ENCODE data around the gene ASIP.

The ASIP gene

DNA sequence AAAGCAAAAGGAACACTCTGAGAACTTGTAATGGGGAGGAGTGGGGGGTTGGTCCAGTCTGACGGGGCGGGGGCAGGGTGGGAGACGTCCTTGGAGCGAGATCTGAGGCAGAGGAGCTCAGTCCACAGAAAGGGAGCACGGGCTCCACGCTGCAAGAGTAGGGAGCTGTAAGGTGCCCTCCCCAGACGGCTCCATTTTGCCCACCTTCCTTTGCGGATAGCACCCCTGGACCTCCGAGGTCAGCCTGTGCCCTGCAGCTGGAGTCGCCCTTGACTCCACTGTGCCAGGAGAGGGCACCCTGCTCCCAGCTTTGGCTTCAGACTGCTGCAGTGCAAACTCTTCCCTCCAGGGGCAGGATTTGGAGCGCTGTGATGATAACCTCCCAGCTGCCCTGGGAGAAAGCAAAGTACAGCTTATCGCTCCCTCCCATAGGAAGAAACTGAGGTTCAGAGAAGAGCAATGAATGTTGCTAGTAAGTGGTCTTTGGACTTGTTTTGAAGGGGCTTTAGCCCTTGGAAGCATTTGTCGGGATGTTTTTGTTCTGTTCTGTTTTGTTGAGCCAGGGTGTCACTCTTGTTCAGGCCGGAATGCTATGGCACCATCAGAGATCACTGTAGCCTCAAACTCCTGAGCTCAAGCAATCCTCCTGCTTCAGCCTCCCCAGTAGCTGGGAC is 71.5 kb downstream of the ASIP start:
- DNase-seq, result peak; percentile 84

DNA sequence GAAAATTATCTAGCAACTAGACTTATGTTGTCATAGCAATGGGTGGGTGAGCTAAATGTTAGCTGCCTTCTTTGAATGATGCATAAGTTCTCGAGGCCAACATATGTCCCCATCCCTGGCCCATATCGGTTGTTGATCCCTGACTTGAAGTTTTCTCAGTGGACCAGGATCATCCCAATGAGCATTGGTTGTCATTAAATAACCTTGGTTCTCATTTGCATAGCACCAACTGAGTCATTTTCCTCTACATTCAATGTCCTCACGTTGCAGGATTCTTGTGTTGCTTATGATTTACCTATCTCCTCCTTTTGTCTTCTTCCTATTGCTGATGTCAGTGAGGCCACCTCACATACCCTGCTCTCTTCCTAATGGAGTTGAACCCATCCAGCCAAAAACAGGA is 74.0 kb downstream of the ASIP start:
- DNase-seq, result no peak

DNA sequence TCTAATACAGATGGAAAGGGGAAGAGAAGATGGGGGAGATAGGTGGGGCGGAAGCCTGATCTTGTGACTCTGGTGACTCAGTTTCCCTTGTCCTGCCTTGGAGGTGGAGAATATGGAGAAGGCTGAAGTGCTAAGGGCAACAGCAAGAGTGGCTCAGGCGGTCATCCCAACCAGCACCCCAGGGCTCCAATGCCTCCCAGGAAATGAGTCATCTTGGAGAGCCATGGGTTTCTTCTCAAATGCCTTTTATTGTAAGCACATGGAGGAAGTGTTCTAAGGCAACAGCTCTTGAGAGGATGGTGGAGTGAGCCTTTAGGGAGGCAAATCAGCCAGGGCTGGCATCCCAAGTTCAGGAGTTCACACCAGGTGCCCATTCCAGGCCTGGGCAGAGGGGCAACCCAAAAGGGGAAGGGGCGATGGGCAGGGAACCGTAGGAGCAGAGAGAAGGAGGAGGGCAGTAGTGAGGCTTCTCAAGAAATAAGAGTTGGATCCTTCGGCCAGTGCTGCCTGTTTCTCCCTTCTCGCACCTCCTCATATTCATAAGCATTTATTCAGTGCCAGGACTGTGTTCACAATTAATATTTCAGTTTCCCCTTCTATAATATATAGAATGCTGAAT is 75.1 kb downstream of the ASIP start:
- DNase-seq, result no peak

Measured in CD4-positive, alpha-beta T cell treated with Interferon gamma for 1 hour (primary cell).